Right renal cortex interstitium (tissue), 3 donors: ENCODE results near the gene FXYD2. TPM values are rescaled to one million over a fixed set of nuclear protein-coding genes. Genes with fewer than 3 reads are reported as not detected.

Experiments
- DNase-seq, 3 donors: peaks; one replicate each; pipeline ENCODE4 v3.0.0-alpha.2; 2013; ENCODE audit warnings: low read depth in 3 of 3, low spot score in 2 of 3
- polyA plus RNA-seq, 3 donors: library from polyadenylated mRNA; unstranded; fragments of 120-200 nt; gene quantifications; one replicate each; pipeline ENCODE4 v1.2.1, GENCODE V29; 2013; ENCODE audit not compliant: insufficient read length in 3 of 3

FXYD2 gene
- polyA plus RNA-seq, 3 donors = 412 to 491 (median 457) TPM

DNA sequence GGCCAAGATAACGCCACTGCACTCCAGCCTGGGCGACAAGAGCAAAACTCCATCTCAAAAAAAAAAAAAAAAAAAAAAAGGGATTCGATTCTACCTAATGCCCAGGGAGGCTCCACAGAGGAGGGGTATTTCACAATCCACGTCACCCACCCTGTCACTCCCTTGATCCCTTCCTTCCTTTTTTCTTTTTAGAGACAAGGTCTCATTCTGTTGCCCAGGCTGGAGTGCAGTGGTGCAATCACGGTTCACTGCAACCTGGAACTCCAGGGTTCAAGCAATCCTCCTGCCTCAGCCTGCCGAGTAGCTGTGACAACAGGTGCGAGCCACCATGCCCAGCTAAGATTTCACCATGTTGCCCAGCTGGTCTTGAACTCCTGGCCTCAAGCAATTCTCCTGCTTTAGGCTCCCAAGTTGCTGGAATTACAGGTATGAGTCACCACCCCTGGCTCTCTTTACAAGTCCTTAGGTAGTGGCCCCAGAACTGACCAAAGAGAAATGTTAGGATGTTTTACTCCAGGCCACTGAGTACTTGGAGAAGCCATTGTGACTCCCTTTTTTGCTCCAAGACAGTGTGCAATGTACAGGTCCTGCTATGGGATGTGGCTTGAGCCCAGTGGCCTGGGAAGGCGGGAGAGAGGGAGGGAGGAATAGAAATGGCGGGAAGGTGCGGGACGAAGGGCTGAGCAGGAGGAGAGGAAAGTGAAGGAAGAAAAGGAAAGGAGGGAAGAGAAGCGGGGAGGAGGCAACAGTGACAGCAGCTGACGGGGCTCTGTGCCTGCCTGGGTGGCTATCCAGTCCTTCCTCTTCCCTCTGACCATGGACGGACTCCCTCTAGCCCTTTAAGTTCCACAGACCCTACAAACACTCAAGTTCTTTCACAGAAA, 11.8 kb upstream of the FXYD2 start:
- no peak for DNase-seq

DNA sequence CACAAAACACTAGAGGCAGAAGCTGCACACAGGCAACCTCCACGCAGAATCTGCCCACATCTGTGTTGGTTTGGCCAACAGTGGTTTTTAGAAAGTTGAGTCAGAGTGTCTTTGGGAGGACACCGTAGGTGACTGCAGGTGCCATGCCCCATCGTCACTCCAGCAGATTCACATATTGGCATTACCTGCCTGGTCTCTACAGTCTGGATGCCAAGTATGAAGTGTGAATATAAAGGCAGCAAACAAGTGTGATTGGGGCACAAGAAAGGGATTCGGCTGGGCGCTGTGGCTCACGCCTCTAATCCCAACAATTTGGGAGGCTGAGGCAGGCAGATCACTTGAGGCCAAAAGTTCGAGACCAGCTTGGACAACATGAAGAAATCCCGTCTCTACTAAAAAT, 11.0 kb upstream of the FXYD2 start:
- DNase-seq = no peak

DNA sequence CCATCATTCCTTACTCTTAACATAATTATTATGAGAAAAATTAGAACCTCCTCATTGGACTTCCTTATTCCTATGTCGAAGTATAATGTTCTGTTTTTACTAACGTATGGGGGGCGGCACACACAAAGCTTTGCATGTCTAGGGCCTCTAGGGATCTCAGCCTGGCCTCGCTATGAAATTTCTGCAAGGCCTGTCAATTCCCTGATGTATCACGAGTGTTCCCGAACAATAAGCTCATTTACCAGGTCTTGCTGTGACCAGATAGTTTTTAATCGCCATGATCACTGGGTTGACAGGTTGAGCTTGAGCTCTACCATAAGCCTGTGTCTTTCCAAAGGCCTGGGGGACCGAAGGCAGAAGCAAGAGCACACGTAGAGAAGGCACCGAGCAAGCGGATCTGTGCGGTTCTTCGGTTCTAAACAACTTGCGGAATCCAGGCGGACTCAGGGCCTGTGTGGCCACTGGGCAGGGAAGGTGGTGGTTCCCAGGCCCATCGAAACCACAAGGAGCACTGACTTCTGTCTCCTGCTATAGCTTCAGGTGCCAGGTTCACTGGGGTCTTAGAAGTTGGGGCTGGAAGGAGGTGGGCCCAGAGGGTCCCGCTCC, 10.4 kb upstream of the FXYD2 start:
- DNase-seq = no peak

DNA sequence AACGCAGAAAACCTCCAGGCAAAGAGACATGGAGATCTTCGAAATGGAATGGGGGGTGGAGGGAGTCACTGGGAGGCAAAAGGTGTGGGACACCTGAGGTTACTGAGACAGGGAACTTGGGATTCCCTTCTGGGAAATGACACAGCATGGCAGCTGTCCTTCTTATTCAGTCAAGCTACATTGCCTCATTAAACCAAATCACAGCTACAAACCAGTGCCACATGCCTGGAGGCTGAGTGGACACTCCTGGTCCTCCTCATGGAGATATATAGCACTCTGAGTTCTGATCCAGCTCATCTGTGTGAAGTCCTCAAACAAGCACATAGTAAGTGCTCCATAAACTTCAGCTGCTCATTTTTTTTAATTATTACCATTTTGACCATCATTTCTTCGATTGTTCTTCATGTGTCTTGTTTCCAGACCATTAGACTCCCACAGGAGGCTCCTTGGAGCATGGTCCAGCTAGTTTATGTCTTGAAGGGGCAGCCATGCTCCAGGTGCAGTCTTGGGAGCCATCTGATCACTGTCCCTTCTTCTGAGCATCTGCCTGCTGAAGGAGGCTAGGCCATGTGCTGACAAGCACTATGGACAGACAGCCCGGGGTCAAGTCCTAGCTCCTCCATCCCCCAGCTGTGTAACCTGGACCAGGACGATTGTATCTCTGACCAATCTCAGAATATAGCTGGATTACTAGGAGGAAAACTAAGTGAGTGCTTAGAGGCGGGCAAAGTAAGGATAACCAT, 9.7 kb upstream of the FXYD2 start:
- no peak for DNase-seq

DNA sequence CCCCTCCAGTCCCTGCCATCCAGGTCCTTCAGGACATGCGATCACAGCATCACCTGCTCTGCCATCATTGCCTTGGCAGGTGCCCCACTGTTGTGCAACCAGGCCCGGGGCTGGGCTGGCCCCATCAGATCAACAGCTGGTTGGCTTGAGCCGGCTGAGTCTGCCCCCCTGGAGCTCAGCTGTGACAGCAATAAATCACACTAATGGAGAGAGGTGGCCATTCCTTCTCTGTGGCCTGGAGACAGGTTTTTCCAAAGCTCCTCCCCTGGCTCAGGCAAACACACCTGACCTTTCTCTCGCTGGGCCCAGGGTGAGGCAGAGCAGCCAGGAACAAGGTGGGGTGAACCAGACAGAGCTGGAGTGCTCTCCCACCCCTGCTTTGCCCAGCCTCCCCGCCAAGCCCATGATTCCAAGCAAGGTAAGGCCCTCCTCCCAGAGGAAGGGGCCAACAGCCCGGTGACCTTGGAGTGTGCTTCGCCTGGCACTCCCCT, 8.9 kb upstream of the FXYD2 start:
- DNase-seq = no peak

DNA sequence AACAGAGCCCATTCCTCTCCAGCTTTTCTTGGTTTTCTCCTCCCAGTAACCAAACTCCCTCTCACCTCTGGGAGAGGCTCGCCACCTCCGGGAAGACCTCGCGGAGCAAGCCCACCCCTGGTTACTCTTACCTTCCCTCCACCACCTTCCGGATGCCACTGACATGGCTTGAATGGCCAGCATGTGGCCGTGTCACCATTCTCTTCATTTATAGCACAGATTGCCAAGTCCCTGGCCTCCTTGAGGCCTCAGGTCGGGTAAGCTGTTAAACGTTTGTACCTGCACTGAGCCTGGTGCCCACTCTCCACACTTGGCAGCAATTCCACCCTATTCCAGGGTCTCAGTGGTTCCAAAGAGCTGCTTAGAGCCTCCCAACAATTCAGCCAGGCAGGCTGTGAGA, 8.0 kb upstream of the FXYD2 start:
- DNase-seq = no peak

DNA sequence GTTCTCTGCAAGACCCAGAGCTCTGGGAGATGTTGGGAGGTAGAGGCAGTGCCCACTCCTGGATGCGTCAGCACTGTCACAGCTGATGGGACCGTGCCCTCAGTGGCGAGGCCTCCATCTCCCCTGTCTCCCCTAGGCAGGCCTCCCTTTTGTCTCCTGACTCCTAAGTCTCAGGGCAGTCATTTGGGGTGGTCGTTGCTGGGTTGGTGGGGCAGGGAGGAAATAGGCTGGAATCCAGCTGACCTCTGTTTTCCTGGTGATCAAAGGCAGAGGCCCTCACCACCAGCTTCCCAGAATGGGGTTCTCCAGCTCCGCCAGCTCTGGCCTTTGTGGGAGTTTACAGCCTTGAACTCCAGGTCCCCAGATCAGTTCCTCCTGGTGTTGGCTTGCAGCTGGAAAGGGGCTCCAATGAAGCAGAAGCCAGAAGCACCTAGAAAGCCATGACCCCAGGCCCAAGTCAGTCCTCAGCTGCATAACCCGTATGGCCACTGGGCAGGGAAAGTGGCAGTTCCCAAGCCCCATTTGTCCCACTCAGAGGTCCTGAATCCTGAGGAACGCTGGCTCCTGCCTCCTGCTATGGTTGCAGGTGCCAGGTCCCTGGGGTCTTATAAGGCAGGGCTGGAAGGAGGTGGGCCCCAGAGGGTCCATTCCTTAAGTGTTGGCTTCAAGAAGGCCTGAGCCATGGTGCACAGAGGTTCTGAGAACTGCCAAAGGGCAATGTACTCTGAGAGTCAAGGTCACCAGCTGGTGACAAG, 7.3 kb upstream of the FXYD2 start:
- no peak for DNase-seq

DNA sequence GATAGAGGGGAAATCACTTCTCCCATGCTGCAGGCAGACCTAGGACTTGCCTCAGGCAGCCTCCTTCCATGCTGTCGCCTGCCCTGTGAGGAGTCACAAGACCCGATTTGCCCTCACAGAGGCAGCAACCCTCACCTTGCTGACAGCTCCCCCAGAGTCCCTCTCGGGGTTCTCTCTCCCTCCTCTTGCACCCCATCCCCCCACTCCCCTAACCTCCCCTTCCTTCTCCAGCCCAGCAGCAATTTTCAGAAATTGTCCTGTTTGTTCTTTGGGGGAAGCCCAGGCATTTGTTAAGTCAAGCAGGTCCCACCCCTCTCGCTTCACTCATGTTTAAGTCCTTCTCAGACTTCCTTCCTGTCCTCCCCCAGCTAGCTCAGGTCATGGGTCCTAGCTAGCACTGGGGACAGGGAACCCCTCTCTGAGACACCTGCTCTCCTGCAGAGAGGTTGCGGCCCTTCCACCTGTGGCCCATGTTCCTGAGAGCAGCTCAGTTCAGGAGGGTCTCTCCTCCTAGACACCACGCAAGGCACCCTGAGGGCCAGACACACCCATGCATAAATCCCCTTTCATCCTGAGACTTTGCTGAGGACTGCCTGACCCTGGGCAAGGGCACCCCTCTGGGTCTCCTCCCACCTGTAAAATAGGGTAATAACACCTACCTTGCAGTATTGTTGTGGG, 6.3 kb upstream of the FXYD2 start:
- no peak for DNase-seq

DNA sequence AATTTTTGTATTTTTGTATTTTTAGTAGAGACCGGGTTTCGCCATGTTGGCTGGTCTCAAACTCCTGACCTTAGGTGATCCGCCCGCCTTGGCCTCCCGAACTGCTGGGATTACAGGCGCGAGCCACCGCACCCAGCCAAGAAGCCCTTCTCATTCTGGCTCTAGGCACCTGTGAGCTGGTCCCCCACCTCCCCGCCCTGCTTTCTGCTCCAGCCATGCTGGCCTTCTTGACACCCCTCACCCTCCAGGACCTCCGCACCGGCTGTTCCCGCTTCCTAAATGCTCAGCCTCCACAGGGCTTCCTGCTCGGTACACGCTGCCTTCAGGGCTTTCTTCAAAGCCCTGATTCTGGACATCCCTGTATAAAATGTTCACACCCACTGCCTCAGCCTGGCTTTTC, 5.5 kb upstream of the FXYD2 start:
- DNase-seq = no peak

DNA sequence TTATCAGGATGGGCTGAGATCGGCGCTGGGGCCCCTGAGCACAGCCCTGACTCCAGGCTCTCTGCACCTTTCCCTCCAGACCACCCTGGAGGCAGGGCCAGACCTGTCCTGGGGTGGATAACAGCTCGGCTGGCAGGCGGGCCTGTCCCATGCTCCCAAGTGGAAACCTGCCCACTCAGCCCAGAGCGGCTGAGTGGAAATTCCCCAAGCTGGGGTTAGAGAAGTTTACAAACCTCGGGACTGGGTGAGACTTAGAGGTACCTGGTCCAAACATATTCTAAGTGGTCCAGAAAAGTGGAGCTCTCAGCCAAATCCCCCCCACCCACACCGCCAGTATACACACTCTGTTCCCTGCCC, 4.8 kb upstream of the FXYD2 start:
- DNase-seq = no peak

DNA sequence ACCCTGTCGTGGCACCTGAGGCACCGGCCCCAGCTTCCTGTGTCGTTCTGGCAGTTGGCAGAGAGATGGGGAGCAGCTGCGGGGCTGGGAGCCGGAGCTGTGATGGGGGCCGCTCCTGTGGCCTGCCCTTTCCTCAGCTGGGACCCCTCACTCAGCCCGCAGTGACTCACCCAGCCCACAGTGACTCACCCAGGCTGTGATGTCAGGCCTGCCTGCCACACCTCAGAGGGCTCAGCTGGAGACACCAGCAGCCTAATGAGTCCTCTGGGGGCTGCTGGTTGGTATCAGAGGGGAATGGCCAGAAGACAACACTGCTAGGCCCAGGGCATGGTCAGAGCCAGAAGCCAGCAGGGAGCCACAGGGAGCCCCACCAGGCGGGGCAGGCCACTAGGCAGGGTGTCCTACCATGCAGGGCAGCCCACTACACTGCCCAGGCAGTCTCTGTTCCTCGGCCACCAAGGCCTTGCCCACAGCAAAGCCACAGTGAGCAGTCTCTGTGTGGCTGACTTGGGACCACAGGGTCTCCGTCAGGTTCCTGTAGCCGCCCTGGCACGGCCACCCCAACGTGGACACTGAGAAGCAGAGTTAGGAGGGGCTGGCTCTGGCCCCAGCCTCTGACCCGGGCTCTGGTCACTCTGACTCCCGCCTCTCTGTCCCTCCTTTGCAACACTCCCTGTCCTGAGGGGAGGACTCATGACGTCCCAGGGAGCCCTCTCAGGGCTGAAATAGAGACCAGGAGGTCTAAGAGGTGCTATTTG, 4.2 kb upstream of the FXYD2 start:
- no peak for DNase-seq

DNA sequence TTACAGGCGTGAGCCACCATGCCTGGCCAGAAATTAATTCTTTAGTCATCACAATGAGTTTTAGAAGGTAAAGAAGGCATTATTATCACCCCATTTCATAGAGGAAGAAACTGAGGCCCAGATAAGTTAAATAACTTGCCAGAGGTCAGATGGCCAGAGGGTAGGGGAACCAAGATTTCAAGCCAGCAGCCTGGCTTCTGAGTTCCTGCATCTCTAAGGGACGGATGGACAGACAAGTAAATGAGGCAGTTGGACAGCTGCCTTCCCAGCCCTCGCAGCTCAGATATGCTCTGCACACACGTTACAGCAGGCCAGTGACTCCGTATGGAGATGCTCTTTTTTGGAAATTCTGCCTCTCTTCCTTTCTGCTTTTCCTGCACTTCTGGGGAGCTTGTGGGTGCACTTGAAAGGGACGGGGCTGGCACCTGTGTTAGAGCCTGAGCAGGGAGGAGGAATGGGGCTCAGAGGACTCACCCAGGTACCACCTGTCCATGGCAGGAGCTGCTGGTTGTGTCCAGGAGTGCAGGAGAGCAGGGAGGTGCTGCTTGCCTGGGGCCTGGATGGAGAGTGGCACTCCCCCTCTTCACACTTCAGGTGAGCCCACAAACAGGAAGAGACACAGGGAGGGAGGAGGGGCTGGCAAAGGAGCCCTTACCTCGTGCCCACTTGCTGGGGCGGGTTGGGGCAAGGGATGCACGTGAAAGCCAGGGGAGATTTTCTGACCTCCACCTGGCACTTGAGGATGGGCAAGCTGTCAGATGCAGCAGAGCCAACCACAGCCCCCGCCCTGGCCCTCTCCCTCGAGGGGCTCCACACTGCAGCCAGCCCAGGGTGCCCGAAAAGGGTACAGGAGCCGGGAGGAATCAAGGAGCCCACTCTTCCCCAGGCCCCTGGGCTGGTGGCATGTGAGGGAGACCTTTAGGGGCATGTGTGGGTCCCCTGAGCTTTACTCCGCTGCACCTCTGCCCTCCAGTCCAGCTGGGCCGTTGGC, 3.3 kb upstream of the FXYD2 start:
- no peak for DNase-seq

DNA sequence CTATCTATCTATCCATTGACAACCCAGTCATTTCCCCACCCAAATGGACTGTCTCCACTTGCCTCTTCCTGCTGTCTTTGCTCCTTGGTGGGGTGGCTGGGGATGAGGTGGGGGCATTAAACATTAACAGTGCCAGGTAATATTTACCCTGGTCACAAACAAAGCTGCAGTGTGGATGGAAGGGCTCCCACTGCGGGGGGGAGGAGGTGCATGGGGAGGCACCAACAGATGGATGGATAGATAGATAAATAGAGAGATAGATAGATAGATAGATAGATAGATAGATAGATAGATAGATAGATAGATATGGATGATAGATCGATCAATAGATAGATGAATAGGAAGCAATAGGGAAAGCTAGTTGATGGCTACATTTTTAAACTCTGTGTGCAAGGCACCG, 2.3 kb upstream of the FXYD2 start:
- no peak for DNase-seq

DNA sequence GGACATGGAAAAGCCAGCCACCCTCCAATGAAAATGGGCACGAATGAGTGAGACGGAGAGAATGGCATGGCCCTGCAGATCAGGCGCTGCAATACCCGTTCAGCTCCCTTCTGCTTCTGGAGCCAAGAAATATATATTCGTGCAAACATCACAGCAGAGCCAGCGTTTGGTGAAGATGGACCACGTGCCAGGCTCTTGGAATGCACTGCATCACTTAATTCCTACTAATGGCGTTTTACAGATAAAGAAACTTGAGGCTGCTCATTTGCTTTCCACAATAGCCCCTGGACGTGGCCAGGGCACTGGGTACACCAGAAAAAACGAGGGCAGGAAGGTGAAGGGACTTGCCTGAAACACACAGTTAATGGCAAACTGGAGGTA, 1.6 kb upstream of the FXYD2 start:
- no peak for DNase-seq

DNA sequence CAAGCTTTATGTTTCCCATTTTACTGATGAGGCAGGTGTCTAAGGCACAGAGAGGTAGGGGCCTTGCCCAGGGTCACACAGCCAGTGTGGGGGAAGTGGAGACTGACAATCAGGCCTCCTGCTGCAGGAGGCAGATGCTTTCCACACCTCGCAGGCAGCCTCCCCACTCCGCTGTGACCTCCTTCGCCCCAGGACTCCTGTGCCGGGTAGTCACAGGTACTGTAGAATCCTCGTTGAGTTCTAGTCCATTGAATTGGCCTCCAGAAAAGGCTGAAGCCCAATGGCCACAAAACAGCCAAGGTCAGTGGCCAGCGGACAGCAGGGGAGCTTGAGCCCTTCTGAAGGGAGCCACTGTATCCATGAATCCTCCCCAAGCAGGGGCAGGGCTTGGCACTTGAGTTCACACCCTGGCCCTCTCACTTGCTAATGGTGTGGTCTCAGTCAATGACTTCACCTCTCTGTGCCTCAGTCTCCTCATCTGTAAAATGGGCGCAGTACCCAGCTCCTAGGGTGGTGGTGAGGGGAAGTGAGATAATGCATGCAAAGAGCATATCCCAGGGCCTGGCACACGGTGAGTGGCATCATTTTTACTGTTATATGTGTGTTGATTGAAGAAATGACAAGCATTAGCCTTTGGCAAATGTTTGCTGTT, 1.1 kb upstream of the FXYD2 start:
- DNase-seq = no peak

DNA sequence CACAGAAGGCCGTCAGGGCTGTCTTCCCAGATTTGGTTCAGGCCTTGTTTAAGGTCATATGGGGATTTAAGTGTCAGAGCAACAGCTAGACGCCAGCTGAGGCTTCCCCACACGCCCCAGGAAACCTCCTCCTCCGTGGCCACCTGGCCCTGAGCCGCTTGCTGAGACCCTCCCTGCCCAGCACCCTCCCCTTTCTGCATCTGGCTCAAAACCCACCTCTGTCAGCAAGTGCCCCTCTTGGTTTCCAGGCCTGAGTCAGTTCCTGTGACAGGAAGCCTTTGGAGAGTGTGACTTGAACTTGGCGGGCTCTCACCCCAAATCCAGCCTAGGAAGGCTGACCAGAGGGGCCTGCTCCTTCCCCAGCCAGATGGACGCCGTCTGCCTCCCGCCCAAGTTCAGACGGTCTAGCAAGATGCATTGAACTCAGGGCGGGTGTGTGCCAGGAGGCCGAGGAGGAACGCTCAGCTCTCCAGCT, 561 bp downstream of the FXYD2 start:
- no peak for DNase-seq

DNA sequence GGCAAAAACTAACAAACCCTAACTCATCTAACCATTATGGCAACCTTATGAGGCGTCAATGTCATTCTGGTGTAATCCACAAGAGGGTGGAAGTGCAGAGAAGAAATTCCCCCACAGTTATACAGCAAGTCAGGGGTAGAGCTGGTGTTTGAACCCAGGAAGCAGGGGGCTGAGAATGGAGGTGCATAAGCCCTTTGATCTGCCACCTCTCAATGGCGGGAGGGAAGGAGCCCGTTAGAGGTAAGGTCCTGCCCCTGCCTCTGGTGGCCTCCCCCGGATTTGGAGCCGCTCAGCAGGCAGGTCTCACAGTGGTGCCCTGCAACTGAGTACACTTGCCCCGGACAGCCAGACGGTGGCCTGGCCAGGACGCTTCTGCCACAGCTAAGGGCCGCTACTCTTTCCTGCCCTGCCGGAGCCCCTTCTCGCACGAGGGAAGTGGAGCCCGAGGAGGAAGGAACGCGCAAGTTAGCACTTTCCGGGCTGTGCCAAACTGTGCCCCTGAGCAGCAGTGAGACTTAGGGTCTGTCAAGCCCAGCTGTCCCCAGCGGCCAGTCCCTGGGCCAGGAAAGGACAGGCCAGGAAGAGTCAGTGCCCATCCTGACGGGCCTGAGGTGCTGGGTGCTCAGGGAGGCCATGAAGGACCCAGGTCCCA, 1.1 kb downstream of the FXYD2 start:
- no peak for DNase-seq
